ENCODE results near the gene FRMPD2.
A peak's percentile ranks its signal among the peaks of the same experiment; 100 is the strongest.

Gene FRMPD2

GRCh38 chr10:48251525-48252353 lies 22.8 kb downstream of the FRMPD2 start:
- H3K4ac ChIP-seq (ENCODE audit: low read depth in 1 of 2, low read length in 2 of 2) = no peak overlapping the region
- no peaks in the 10 kb centered on the region for H3K9me3 ChIP-seq (ENCODE audit: control insufficient read depth, low read length)
- no peak overlapping the region for H3K4me2 ChIP-seq (ENCODE audit: low read length, poor library complexity, severe bottlenecking)
- no peaks in the 10 kb centered on the region for H3K79me1 ChIP-seq (replicated peaks; ENCODE audit: low read length, poor library complexity, severe bottlenecking)
- H2BK120ac ChIP-seq (ENCODE audit: low read depth, low read length) = no peak overlapping the region
- DNase-seq = no peak
- H3K27ac ChIP-seq (ENCODE audit: low read length, poor library complexity, severe bottlenecking) = no peak overlapping the region
- no peak overlapping the region for H4K8ac ChIP-seq (ENCODE audit: low read length)
- H2BK12ac ChIP-seq (ENCODE audit: low read length in 2 of 2) = no peak overlapping the region
- H3K4me3 ChIP-seq (ENCODE audit: insufficient read depth in 1 of 2, low read depth in 1 of 2, low read length in 2 of 2) = no peak overlapping the region
- peaks cover 10 to 30% of the 10 kb centered on the region in 2 experiments for H3K27me3 ChIP-seq (ENCODE audit: control insufficient read depth in 1 of 2, insufficient read depth in 1 of 2, low read length in 2 of 2)
- no peaks in the 10 kb centered on the region for H3K36me3 ChIP-seq (ENCODE audit: control insufficient read depth in 1 of 2, insufficient read depth in 2 of 2, low read depth in 1 of 2, low read length in 2 of 2)
- peak overlapping the region; percentile 25 for H4K91ac ChIP-seq (ENCODE audit: low read length)
- no peak overlapping the region for H2AFZ ChIP-seq (ENCODE audit: low read depth, low read length)
- H3K9ac ChIP-seq (ENCODE audit: low read length) = no peak overlapping the region
- H3K14ac ChIP-seq (ENCODE audit: low read length in 2 of 2) = no peak overlapping the region
- 28% methylated on average over 12 of the region's 13 CpGs for WGBS
- no peak overlapping the region for H2BK15ac ChIP-seq (ENCODE audit: low read depth, poor library complexity, severe bottlenecking)
- no peak overlapping the region for H3K18ac ChIP-seq (ENCODE audit: low read depth in 1 of 2, low read length in 2 of 2)
- peaks cover 20% of the 10 kb centered on the region for H3K4me1 ChIP-seq (ENCODE audit: control insufficient read depth, insufficient read depth, low read depth, low read length)
- no peak overlapping the region for H2BK5ac ChIP-seq (ENCODE audit: low read depth, low read length, poor library complexity, severe bottlenecking)
- no peak overlapping the region for H3K23ac ChIP-seq (ENCODE audit: low read length in 2 of 2)
- no peak overlapping the region for H2AK5ac ChIP-seq (ENCODE audit: low read length, severe bottlenecking)

- Histone ChIP-seq H2BK120ac (ENCODE audit: low read depth, low read length) (no peak overlapping the region), H3K9ac (ENCODE audit: low read length) (no peak overlapping the region), H3K9me3 (ENCODE audit: control insufficient read depth, low read length) (no peaks in the 10 kb centered on the region), H3K4me2 (ENCODE audit: low read length, poor library complexity, severe bottlenecking) (no peak overlapping the region), H3K36me3 (ENCODE audit: control insufficient read depth in 1 of 2, insufficient read depth in 2 of 2, low read depth in 1 of 2, low read length in 2 of 2) (no peaks in the 10 kb centered on the region), H2BK12ac (ENCODE audit: low read length in 2 of 2) (no peak overlapping the region), H2BK5ac (ENCODE audit: low read depth, low read length, poor library complexity, severe bottlenecking) (no peak overlapping the region), H3K4me3 (ENCODE audit: insufficient read depth in 1 of 2, low read depth in 1 of 2, low read length in 2 of 2) (no peak overlapping the region), H3K27me3 (ENCODE audit: control insufficient read depth in 1 of 2, insufficient read depth in 1 of 2, low read length in 2 of 2) (peaks cover 10 to 36% of the 10 kb centered on the region in 2 experiments), H3K4ac (ENCODE audit: low read depth in 1 of 2, low read length in 2 of 2) (no peak overlapping the region), H2BK15ac (ENCODE audit: low read depth, poor library complexity, severe bottlenecking) (no peak overlapping the region), H3K14ac (ENCODE audit: low read length in 2 of 2) (no peak overlapping the region), H3K27ac (ENCODE audit: low read length, poor library complexity, severe bottlenecking) (no peak overlapping the region), H2AK5ac (ENCODE audit: low read length, severe bottlenecking) (no peak overlapping the region), H2AFZ (ENCODE audit: low read depth, low read length) (no peak overlapping the region), H3K4me1 (ENCODE audit: control insufficient read depth, insufficient read depth, low read depth, low read length) (peaks cover 20% of the 10 kb centered on the region), H4K8ac (ENCODE audit: low read length) (no peak overlapping the region), H4K91ac (ENCODE audit: low read length) (no peak overlapping the region), H3K79me1 (replicated peaks; ENCODE audit: low read length, poor library complexity, severe bottlenecking) (no peaks in the 10 kb centered on the region), H3K18ac (ENCODE audit: low read depth in 1 of 2, low read length in 2 of 2) (peak overlapping the region in 1 of 2 experiments; percentile 41), H3K23ac (ENCODE audit: low read length in 2 of 2) (no peak overlapping the region)
- DNase-seq = no peak
These were observed 23.4 kb downstream of the FRMPD2 start for GRCh38 chr10:48251152-48251524.

GRCh38 chr10:48249763-48250351 lies 24.6 kb downstream of the FRMPD2 start:
- Histone ChIP-seq H3K9ac (ENCODE audit: low read length) (no peak overlapping the region), H2BK15ac (ENCODE audit: low read depth, poor library complexity, severe bottlenecking) (no peak overlapping the region), H3K4me1 (ENCODE audit: control insufficient read depth, insufficient read depth, low read depth, low read length) (peaks cover 18% of the 10 kb centered on the region), H3K79me1 (replicated peaks; ENCODE audit: low read length, poor library complexity, severe bottlenecking) (no peaks in the 10 kb centered on the region), H2AK5ac (ENCODE audit: low read length, severe bottlenecking) (no peak overlapping the region), H3K27ac (ENCODE audit: low read length, poor library complexity, severe bottlenecking) (no peak overlapping the region), H3K23ac (ENCODE audit: low read length in 2 of 2) (no peak overlapping the region), H4K8ac (ENCODE audit: low read length) (no peak overlapping the region), H4K91ac (ENCODE audit: low read length) (no peak overlapping the region), H3K27me3 (ENCODE audit: control insufficient read depth in 1 of 2, insufficient read depth in 1 of 2, low read length in 2 of 2) (peaks cover 13 to 43% of the 10 kb centered on the region in 2 experiments), H3K4me3 (ENCODE audit: insufficient read depth in 1 of 2, low read depth in 1 of 2, low read length in 2 of 2) (no peak overlapping the region), H3K4me2 (ENCODE audit: low read length, poor library complexity, severe bottlenecking) (no peak overlapping the region), H3K4ac (ENCODE audit: low read depth in 1 of 2, low read length in 2 of 2) (no peak overlapping the region), H3K9me3 (ENCODE audit: control insufficient read depth, low read length) (no peaks in the 10 kb centered on the region), H2AFZ (ENCODE audit: low read depth, low read length) (no peak overlapping the region), H3K18ac (ENCODE audit: low read depth in 1 of 2, low read length in 2 of 2) (no peak overlapping the region), H3K36me3 (ENCODE audit: control insufficient read depth in 1 of 2, insufficient read depth in 2 of 2, low read depth in 1 of 2, low read length in 2 of 2) (no peaks in the 10 kb centered on the region), H3K14ac (ENCODE audit: low read length in 2 of 2) (no peak overlapping the region), H2BK120ac (ENCODE audit: low read depth, low read length) (no peak overlapping the region), H2BK5ac (ENCODE audit: low read depth, low read length, poor library complexity, severe bottlenecking) (no peak overlapping the region), H2BK12ac (ENCODE audit: low read length in 2 of 2) (no peak overlapping the region)
- no peak for DNase-seq
- 93% methylated on average over 8 of the region's 8 CpGs for WGBS

GRCh38 chr10:48249004-48249762 lies 25.3 kb downstream of the FRMPD2 start:
- no peak overlapping the region for H3K9ac ChIP-seq (ENCODE audit: low read length)
- no peak overlapping the region for H2BK15ac ChIP-seq (ENCODE audit: low read depth, poor library complexity, severe bottlenecking)
- no peaks in the 10 kb centered on the region for H3K36me3 ChIP-seq (ENCODE audit: control insufficient read depth in 1 of 2, insufficient read depth in 2 of 2, low read depth in 1 of 2, low read length in 2 of 2)
- no peak overlapping the region for H2AFZ ChIP-seq (ENCODE audit: low read depth, low read length)
- H3K4me1 ChIP-seq (ENCODE audit: control insufficient read depth, insufficient read depth, low read depth, low read length) = peaks cover 17% of the 10 kb centered on the region
- no peak overlapping the region for H3K18ac ChIP-seq (ENCODE audit: low read depth in 1 of 2, low read length in 2 of 2)
- no peak overlapping the region for H3K14ac ChIP-seq (ENCODE audit: low read length in 2 of 2)
- H3K27ac ChIP-seq (ENCODE audit: low read length, poor library complexity, severe bottlenecking) = no peak overlapping the region
- H3K4me3 ChIP-seq (ENCODE audit: insufficient read depth in 1 of 2, low read depth in 1 of 2, low read length in 2 of 2) = no peak overlapping the region
- H3K9me3 ChIP-seq (ENCODE audit: control insufficient read depth, low read length) = no peaks in the 10 kb centered on the region
- no peaks in the 10 kb centered on the region for H3K79me1 ChIP-seq (replicated peaks; ENCODE audit: low read length, poor library complexity, severe bottlenecking)
- peaks cover 19 to 43% of the 10 kb centered on the region in 2 experiments for H3K27me3 ChIP-seq (ENCODE audit: control insufficient read depth in 1 of 2, insufficient read depth in 1 of 2, low read length in 2 of 2)
- no peak overlapping the region for H2BK12ac ChIP-seq (ENCODE audit: low read length in 2 of 2)
- no peak for DNase-seq
- no peak overlapping the region for H4K8ac ChIP-seq (ENCODE audit: low read length)
- no peak overlapping the region for H3K23ac ChIP-seq (ENCODE audit: low read length in 2 of 2)
- no peak overlapping the region for H2BK5ac ChIP-seq (ENCODE audit: low read depth, low read length, poor library complexity, severe bottlenecking)
- WGBS = 81% methylated on average over 6 of the region's 6 CpGs
- H2BK120ac ChIP-seq (ENCODE audit: low read depth, low read length) = no peak overlapping the region
- no peak overlapping the region for H2AK5ac ChIP-seq (ENCODE audit: low read length, severe bottlenecking)
- H3K4ac ChIP-seq (ENCODE audit: low read depth in 1 of 2, low read length in 2 of 2) = no peak overlapping the region
- no peak overlapping the region for H3K4me2 ChIP-seq (ENCODE audit: low read length, poor library complexity, severe bottlenecking)
- H4K91ac ChIP-seq (ENCODE audit: low read length) = no peak overlapping the region
